Vagina (tissue), 2 donors: ENCODE results near the gene NFASC. TPM values are rescaled to one million over a fixed set of nuclear protein-coding genes. Genes with fewer than 3 reads are reported as not detected.
A peak's percentile ranks its signal among the peaks of the same experiment; 100 is the strongest.

Source experiments
- DNase-seq, 2 donors: peaks; one replicate each; pipeline ENCODE4 v3.0.0-alpha.2; 2017; ENCODE audit errors: extremely low spot score in 2 of 2
- H3K27ac ChIP-seq: fragments of 200-600 bp; sonication (generic); one replicate; pipeline ENCODE4 v1.5.1; 2019
- H3K27me3 ChIP-seq: fragments of 200-600 bp; sonication (generic); one replicate; pipeline ENCODE4 v1.5.1; 2019
- H3K36me3 ChIP-seq, 2 donors: fragments of 200-600 bp; sonication (generic); one replicate each; pipeline ENCODE4 v1.5.1; 2017 to 2019
- H3K4me1 ChIP-seq: fragments of 200-600 bp; sonication (generic); one replicate; pipeline ENCODE4 v1.5.1; 2019
- H3K4me3 ChIP-seq, 2 donors: fragments of 200-600 bp; sonication (generic); 1 replicate in 1 of 2; 2 replicates in 1 of 2; pipeline ENCODE4 v1.5.1; 2016 to 2019
- H3K9me3 ChIP-seq: fragments of 200-600 bp; sonication (generic); one replicate; pipeline ENCODE4 v1.5.1; 2019
- POLR2A ChIP-seq, 2 donors: fragments of 450-650 bp; IDR thresholded peaks; one replicate each; pipeline ENCODE4 v1.6.1; 2017; ENCODE audit warnings: antibody characterized with exemption in 2 of 2, mild to moderate bottlenecking in 2 of 2, moderate library complexity in 2 of 2
- POLR2AphosphoS5 ChIP-seq, 2 donors: sonication (generic); formaldehyde crosslinking; IDR thresholded peaks; one replicate each; pipeline ENCODE4 v1.9.0; 2017; ENCODE audit warnings: antibody characterized with exemption in 2 of 2, mild to moderate bottlenecking in 2 of 2, low read depth in 1 of 2; ENCODE audit not compliant: insufficient read depth in 1 of 2
- intact Hi-C: fragments of 100-400 bp; cut with DNase I; formaldehyde crosslinking; loops from one replicate; pipeline ENCODE4 v1.15.1; 2023
- total RNA-seq: library from RNA; depleted of rRNA; stranded (reverse); fragments of >200 nt; gene quantifications from one replicate; pipeline ENCODE4 v1.2.3, GENCODE V29; 2016
- TF ChIP-seq, protein P1 (sequence below), 3 experiments: fragments of 450-650 bp in 2 of 3; fragments of 200-600 bp in 1 of 3; sonication (generic) in 1 of 3; IDR thresholded peaks; one replicate each; pipeline ENCODE4 v1.5.1; 2017 to 2019; ENCODE audit warnings: antibody characterized with exemption in 3 of 3, mild to moderate bottlenecking in 2 of 3, moderate library complexity in 2 of 3

Gene NFASC
- total RNA-seq, 1 donor from 2014 or later = 23.3 TPM

DNA sequence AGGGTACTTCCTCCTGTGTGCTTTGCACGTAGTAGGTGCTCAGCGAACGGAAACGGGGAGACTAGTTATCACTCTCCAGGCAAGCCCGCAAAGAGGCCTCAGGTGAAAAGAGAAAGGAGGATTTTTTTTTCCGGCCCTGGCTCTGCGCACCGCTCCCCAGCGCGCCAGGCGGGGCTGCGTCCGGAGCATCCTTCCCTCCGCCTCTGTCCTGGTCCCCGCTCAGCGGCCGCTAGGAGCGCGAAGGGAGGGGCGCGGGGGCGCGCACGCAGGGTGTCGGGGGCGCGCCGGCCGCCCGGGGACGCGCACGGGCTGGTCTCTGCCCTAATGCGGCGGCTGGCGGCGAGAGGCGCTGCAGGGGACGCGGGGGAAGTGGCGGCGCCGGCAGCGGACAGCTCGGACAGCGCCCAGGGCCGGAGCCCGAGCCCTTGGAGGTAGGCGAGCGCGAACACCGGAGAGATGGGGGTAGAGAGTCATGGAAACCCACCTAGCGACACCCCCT is 42.3 kb upstream of the NFASC start:
- no peaks in the 10 kb centered on the region for H3K9me3 ChIP-seq
- H3K4me1 ChIP-seq = peaks cover 17% of the 10 kb centered on the region
- H3K36me3 ChIP-seq = no peaks in the 10 kb centered on the region
- peak overlapping the region; percentile 34 for H3K27ac ChIP-seq
- no peaks in the 10 kb centered on the region for H3K27me3 ChIP-seq
- no peak for DNase-seq
- peak in 1 of 2 donors; percentile 38 for TF ChIP-seq POLR2AphosphoS5 (IDR thresholded peaks at IDR 0.05; ENCODE audit: insufficient read depth in 1 of 2, low read depth in 1 of 2)
- no peak for TF ChIP-seq POLR2A (IDR thresholded peaks at IDR 0.05)
- TF ChIP-seq, protein P1, sequence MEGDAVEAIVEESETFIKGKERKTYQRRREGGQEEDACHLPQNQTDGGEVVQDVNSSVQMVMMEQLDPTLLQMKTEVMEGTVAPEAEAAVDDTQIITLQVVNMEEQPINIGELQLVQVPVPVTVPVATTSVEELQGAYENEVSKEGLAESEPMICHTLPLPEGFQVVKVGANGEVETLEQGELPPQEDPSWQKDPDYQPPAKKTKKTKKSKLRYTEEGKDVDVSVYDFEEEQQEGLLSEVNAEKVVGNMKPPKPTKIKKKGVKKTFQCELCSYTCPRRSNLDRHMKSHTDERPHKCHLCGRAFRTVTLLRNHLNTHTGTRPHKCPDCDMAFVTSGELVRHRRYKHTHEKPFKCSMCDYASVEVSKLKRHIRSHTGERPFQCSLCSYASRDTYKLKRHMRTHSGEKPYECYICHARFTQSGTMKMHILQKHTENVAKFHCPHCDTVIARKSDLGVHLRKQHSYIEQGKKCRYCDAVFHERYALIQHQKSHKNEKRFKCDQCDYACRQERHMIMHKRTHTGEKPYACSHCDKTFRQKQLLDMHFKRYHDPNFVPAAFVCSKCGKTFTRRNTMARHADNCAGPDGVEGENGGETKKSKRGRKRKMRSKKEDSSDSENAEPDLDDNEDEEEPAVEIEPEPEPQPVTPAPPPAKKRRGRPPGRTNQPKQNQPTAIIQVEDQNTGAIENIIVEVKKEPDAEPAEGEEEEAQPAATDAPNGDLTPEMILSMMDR (IDR thresholded peaks at IDR 0.05) = no peak
- intact Hi-C loops = no loop called here
- peak overlapping the region; percentile 46 to 58 for H3K4me3 ChIP-seq

DNA sequence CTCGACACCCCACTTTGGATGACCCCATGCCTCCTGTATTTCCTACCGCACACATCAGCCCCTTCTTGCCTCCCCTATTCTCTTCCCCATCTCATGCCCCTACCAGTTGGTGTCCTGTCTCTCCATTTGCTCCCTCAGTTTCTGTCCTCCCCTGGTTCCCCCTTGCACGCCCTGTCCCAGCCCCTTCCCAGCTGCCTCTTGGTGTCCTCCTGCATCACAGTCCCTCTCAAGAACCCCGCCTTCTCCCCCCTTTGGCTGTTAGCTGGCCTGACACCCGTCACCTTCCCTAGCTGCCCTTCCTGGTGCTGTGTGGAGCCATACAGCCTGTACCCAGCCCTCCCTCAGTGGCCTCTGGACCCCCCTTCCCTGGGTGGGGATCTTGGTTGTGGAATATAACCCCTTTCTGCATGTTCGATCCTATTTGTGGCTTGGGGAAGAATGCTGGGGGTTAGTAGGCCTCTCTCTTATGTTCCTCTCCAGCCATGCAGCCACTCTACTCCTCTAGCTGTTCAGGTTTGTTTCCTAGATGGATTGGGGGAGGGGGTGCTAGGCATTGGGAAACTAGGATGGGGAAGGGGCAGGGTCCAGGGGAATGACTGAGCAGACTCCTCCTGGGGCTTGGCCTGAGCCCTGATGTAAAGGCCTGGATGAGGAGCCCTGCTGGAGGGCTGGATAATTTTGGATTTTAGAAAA is 41.4 kb upstream of the NFASC start:
- H3K4me1 ChIP-seq = peaks cover 17% of the 10 kb centered on the region
- TF ChIP-seq, protein P1 (IDR thresholded peaks at IDR 0.05) = no peak
- no peak for TF ChIP-seq POLR2AphosphoS5 (IDR thresholded peaks at IDR 0.05; ENCODE audit: insufficient read depth in 1 of 2, low read depth in 1 of 2)
- TF ChIP-seq POLR2A (IDR thresholded peaks at IDR 0.05) = no peak
- intact Hi-C loops = no loop called here
- no peak for DNase-seq
- H3K36me3 ChIP-seq = no peaks in the 10 kb centered on the region
- H3K9me3 ChIP-seq = no peaks in the 10 kb centered on the region
- H3K27me3 ChIP-seq = no peaks in the 10 kb centered on the region
- peak overlapping the region; percentile 34 for H3K27ac ChIP-seq
- peak overlapping the region; percentile 46 to 58 for H3K4me3 ChIP-seq

DNA sequence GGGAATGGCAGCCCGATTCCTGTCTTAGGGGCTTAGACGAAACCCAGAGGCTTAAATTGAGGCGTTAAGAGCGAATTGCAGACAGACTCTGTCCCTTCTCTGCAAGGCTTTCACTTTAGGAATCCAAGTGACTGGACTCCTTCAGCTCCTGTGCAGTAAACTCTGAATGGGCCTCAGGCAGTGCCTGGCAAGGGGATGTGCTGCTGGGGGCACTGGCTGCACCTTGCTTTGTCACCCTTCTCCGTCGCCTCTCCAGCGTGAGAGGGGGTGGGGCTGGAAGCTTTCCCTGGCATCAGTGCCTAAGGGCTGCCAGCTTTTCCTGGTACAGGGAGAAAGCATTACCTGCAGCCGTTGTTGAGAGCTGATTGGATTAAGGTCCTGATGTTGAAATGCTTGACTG is 39.9 kb upstream of the NFASC start:
- H3K27me3 ChIP-seq = no peaks in the 10 kb centered on the region
- no peak for DNase-seq
- peaks cover 17% of the 10 kb centered on the region for H3K4me1 ChIP-seq
- H3K9me3 ChIP-seq = no peaks in the 10 kb centered on the region
- peak overlapping the region in 1 of 2 donors; percentile 58 for H3K4me3 ChIP-seq
- intact Hi-C loops = no loop called here
- no peaks in the 10 kb centered on the region for H3K36me3 ChIP-seq
- H3K27ac ChIP-seq = no peak overlapping the region
- TF ChIP-seq POLR2A (IDR thresholded peaks at IDR 0.05) (no peak), POLR2AphosphoS5 (IDR thresholded peaks at IDR 0.05; ENCODE audit: insufficient read depth in 1 of 2, low read depth in 1 of 2) (no peak)
- TF ChIP-seq, protein P1 (IDR thresholded peaks at IDR 0.05) = no peak

DNA sequence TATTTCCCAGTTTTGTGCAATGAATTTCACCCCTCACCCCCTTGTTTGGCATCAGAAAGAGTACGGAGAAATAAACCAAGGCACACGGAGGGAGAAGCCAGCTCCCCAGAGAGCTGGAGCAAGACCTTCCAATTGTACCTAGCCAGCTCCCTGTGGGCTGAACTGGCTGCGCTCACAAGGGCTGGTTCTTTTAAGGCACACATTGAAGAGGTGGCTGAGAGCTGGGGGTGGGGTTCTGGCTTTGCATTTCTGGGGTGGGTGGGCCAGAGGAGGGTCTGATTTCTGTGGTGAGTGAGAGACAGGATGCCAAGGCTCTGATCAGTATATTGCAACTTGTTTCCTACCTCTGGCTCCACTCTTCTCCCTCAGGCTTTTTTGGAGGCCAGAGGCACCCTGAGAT is 39.5 kb upstream of the NFASC start:
- no peak for DNase-seq
- TF ChIP-seq POLR2A (IDR thresholded peaks at IDR 0.05) (no peak), POLR2AphosphoS5 (IDR thresholded peaks at IDR 0.05; ENCODE audit: insufficient read depth in 1 of 2, low read depth in 1 of 2) (no peak)
- TF ChIP-seq, protein P1 (IDR thresholded peaks at IDR 0.05) = no peak
- no peaks in the 10 kb centered on the region for H3K36me3 ChIP-seq
- H3K27ac ChIP-seq = no peak overlapping the region
- intact Hi-C loops = no loop called here
- H3K4me3 ChIP-seq = peak overlapping the region in 1 of 2 donors; percentile 58
- peaks cover 17% of the 10 kb centered on the region for H3K4me1 ChIP-seq
- no peaks in the 10 kb centered on the region for H3K9me3 ChIP-seq
- H3K27me3 ChIP-seq = no peaks in the 10 kb centered on the region

DNA sequence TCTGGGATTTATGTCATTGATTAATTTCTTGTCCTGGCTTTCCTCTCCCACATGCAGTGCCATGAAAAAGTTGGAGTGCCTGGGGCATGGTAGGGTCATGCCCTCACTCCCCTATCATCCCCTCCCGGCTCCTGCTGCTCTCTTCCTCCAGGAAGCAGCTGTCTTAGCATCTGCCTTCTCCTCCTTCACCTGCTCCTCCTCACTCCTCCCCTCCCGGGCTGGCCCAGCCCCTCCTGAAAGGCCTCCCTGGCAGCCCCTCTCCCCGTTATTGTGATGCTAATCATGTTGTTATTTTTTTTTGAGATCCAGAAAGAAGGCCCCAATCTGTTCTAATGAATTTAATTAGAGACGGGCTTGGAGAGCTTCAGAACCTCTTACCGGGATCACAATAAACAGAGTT is 36.3 kb upstream of the NFASC start:
- H3K9me3 ChIP-seq = no peaks in the 10 kb centered on the region
- intact Hi-C loops = no loop called here
- peaks cover 15% of the 10 kb centered on the region for H3K4me1 ChIP-seq
- H3K27ac ChIP-seq = no peak overlapping the region
- DNase-seq = no peak
- H3K27me3 ChIP-seq = no peaks in the 10 kb centered on the region
- no peak overlapping the region for H3K4me3 ChIP-seq
- TF ChIP-seq POLR2A (IDR thresholded peaks at IDR 0.05) (no peak), POLR2AphosphoS5 (IDR thresholded peaks at IDR 0.05; ENCODE audit: insufficient read depth in 1 of 2, low read depth in 1 of 2) (no peak)
- TF ChIP-seq, protein P1 (IDR thresholded peaks at IDR 0.05) = no peak
- no peaks in the 10 kb centered on the region for H3K36me3 ChIP-seq
